HG03558 (cell line): Measurements from ENCODE around the gene FLOT1.

Experiments
- ATAC-seq: cut with Tn5 transposase; IDR thresholded peaks from one replicate; pipeline ENCODE4 v1.9.1; 2021; ENCODE audit warnings: moderate number of reproducible peaks; ENCODE audit not compliant: unreplicated experiment; ENCODE audit errors: extremely low read depth

FLOT1 gene

GRCh38 chr6:30742316-30743098 lies at the start of gene FLOT1:
Gene FLOT1, minus strand, starts transcription at chr6:30742687. Its CDS starts 498 bp downstream, at chr6:30742189.
- ATAC-seq: no peak

DNA sequence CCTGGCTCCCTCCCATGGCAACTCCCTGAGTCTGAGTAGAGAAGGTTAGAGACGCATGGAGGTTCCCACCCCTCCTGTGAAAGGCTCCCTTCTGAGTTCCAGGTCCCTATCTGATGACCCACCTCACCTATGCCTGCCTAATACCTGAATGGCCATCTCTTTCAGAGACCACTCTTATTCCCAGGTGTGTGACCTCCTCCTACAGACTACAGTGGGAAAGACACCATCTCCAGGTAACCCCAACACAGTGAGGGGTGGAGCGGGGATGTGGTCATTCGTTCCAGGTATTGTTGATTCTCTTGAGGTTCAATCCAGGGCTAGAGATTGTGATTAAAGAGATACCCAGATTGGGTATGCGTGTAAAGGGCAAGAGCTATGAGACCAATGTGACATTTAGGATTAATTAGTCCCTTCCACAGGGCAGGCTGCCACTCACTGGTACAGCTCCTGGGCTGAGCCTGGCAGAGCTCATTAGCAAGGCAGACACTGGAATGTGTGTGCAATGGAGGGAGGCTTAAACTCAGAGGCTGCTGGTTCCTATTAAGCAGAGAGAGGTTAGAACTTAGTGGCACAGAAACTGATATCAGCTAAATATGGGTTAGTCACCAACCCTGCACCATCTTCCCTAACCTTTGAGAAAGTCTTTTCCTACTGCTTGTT lies 48.4 kb upstream of the FLOT1 start:
- ATAC-seq: no peak

GRCh38 chr6:30789606-30790005 lies 47.1 kb upstream of the FLOT1 start:
- ATAC-seq: no peak

- ATAC-seq: no peak
Measured at GRCh38 chr6:30787954-30788353, 45.5 kb upstream of the FLOT1 start.

DNA sequence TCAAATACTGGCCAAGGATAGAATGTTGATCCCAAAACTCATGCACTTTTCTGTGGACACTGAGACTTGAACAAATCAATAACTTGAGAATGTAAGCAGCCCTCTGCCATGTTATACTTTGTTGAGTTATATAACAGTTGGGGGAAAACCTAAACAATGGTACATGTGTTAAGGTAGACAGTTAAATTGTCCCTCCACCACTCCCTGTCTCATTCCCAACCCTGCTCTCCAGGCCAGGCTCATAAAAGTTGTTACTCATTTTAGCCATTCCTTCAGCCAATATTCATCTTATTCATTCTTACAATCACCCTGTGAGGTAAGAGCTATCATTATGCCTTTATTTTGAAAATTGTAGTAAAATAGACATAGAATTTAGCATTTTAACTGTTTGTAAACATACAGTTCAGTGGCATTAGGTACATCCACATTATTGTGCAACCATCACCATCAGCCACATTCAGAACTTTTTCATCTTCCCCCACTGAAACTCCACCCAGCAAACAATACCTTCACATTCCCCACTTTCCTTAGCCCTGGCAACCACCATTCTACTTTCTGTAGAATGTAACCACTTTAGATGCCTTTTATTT lies 40.0 kb upstream of the FLOT1 start:
- ATAC-seq: no peak

DNA sequence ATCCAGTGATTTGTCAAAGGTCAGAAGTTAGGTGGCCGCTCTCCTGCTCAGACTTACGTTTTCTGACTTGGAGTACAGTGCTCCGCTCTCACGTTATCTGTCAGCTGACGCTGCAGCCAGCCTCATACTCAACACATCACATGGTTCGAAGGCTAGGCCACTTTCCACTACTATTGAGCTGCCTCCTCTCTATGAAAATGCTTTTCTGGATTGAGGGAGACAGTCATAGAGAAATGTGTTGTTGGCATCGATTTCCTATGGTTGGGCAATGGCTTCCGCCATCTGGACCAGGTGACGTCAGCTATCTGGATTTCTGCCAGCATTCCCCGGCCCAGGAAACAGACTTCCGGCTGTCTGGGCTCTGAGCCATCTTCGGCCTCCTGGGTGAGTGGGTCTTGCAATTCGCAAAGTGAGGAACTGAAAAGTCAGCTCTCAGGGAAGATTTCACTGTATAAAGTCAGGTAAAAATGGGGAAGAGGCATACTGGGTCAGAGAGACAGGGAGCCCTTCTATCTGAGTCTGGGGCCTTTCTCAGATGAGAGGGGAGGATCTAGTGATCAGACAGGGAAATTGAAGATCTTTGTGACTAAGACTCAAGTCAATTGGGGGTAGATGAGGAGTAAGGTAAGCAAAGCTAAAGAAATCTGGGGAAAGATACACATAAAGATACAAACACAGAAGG lies 39.4 kb upstream of the FLOT1 start:
- ATAC-seq: no peak

DNA sequence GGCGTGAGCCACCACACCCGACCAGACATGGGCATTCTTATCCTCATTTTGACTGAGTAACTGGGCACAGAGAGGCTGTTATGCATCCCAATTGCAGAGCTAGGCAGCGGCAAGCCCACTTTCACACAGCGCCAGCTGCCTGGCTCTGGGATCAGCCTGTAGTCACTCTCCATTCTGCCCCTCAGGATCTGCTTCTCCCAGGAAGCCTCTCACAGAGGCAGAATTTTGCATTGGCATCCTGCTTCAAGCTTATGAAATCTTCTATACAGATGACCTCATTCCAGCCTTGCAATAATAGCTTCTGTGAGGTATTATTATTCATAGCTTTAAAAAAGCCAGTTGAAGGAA lies 38.9 kb upstream of the FLOT1 start:
- ATAC-seq: no peak

GRCh38 chr6:30780642-30780920 lies 38.1 kb upstream of the FLOT1 start:
- no peak for ATAC-seq

DNA sequence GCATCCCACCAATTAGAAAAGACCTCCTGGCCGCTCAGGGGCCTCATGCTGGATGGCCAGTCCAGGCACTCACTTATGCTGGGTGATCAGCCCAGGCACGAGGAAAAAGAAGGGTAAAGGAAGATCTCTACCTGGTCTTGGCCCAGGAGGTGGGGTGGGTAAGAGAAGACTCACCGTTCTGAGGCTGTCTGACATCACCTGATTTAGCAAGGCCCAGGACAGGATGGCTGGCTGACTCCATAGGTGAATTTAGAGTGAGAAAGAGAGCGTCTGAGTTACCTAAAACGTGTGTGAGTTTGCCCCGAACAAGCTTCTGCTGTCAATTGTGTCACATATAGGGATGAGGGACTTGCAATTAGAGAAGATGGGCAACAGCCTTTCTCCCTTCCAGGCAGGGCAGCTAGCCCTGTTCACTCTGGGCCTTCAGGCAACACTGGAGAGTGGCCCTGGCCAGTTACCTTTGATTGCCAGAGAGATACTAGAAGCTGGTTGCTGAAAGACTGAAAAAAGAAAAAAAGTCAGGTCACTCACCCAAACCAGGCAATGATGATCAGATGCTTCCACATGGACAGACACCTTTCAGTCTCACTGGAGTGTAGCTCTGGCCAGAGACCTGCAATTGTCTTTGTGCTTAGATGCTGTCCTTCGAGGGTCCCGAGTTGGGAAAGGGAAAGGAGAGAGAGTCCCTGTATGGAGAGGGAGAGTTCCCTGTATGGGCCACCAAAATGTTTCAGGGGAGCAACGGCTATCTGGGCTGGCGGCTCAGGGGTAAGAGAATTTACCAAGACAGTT lies 37.6 kb upstream of the FLOT1 start:
- no peak for ATAC-seq

GRCh38 chr6:30778001-30778635 lies 35.6 kb upstream of the FLOT1 start:
- no peak for ATAC-seq

DNA sequence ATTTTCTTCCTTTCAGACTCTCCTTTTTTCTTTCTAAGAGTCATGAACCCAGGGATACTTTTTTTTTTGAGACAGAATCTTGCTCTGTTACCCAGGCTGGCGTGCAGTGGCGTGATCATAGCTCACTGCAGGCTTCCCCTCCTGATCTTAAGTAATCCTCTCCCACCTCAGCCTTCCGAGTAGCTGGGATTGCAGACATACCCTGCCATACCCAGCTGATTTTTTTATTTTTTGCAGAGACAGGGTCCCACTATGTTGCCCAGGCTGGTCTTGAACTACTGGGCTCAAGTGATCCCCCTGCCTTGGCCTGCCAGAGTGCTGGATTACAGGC lies 34.6 kb upstream of the FLOT1 start:
- no peak for ATAC-seq

GRCh38 chr6:30776390-30777154 lies 34.1 kb upstream of the FLOT1 start:
- no peak for ATAC-seq

DNA sequence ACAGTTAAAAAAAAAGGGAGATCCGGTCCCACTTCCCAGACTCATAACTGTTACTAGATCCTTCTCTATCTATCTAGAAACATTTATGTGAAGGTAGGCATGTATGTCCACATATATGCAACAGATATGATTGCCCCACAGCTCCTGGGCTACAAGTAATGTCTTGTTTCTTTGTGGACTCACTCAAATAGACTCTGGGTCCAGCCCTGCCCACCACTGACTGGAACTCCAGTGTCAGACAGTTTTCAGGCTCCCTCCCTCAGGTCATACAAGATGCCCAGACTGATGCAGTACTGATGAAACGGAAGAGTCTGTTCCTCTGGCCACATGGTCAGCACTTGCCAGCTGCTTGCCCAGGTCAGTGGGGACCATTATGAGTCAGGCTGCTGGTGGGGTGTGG lies 32.6 kb upstream of the FLOT1 start:
- ATAC-seq: no peak

DNA sequence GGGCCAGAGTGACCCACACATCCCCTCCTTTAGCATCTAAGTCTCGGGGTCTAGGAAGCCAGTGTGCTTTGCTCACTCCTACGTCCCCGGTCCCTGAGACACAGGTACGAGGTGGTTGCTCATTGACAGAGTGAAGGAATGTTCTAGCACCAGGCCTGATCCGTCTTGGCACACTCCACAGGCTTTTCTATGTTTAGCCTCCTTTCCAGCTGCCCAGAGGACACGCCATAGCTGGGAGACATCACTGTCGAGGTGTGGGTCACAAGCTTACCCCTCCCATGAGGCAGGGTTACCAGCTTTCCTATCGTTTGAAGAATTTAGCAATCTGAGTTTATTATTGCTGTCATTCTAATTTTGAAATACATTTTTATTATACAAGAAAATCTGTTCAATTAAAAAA lies 32.2 kb upstream of the FLOT1 start:
- no peak for ATAC-seq

- no peak for ATAC-seq
Measured at GRCh38 chr6:30770592-30770991, 28.1 kb upstream of the FLOT1 start.

DNA sequence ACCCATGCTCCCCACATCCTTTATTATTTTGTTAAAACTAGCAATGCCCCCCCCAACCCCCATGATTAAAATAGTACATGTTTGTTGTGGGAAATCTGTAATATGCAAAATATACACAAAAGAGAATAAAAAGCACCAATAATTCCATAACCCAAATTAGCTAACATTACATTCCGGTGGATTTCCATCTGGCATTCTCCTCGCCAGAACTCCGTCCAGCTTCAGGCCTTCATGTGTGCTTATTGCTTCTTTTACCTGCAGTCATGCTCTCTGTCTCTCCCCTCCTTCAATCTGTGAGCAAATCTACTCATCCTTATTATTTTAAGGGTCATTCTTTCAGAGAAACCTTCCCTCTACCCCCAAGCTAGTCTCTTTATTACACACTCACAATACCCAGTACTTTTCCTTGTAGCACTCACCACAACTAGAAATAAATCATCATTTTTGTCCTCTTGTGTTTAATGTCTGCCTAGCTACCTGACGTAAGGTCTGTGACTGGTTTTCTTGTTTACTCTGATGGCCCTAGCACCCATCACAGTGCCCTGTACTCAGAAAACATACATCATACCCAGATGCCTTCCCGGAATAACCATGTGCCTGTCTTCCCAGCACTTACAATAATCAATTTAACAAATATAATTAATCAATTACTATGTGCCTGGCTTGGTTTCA lies 27.5 kb upstream of the FLOT1 start:
- ATAC-seq: no peak

GRCh38 chr6:30769088-30769852 lies 26.8 kb upstream of the FLOT1 start:
- no peak for ATAC-seq

- ATAC-seq: no peak
Measured at GRCh38 chr6:30768634-30769087, 26.2 kb upstream of the FLOT1 start.
